MM.1S (cell line): ENCODE results near the gene FBXL13.
"Not testable (repeated sequence)": the region's sequence is repeated elsewhere in the genome, so short reads cannot be mapped to it uniquely, and the experiment has no call there.

Experiments
- DNase-seq: peaks from one replicate; pipeline ENCODE4 v3.0.0-alpha.2; 2015
- H2AFZ ChIP-seq: fragments of 300-600 bp; sonication (generic); 2 replicates; pipeline ENCODE4 v1.6.0; 2016; ENCODE audit warnings: antibody characterized with exemption, low read length
- H3F3A ChIP-seq: fragments of 300-600 bp; sonication (generic); 2 replicates; pipeline ENCODE4 v1.6.1; 2016; ENCODE audit warnings: mild to moderate bottlenecking, antibody characterized with exemption, low read length, moderate library complexity, mixed read lengths; ENCODE audit not compliant: insufficient read depth
- H3K27ac ChIP-seq: fragments of 300-600 bp; sonication (generic); 2 replicates; pipeline ENCODE4 v1.5.1; 2016; ENCODE audit warnings: mild to moderate bottlenecking, low read length
- H3K27me3 ChIP-seq: fragments of 300-600 bp; sonication (generic); replicated peaks from 2 replicates; pipeline ENCODE4 v1.6.0; 2016; ENCODE audit warnings: low read length; ENCODE audit not compliant: insufficient read depth
- H3K36me3 ChIP-seq: fragments of 300-600 bp; sonication (generic); replicated peaks from 2 replicates; pipeline ENCODE4 v1.6.1; 2016; ENCODE audit warnings: mild to moderate bottlenecking, low read length, mixed read lengths; ENCODE audit not compliant: insufficient read depth
- H3K4me1 ChIP-seq: fragments of 300-600 bp; sonication (generic); 2 replicates; pipeline ENCODE4 v1.6.1; 2016; ENCODE audit warnings: low read length, mixed read lengths
- H3K4me2 ChIP-seq: fragments of 300-600 bp; sonication (generic); 2 replicates; pipeline ENCODE4 v1.6.0; 2016; ENCODE audit warnings: low read depth, low read length
- H3K4me3 ChIP-seq: fragments of 300-600 bp; sonication (generic); 2 replicates; pipeline ENCODE4 v1.5.1; 2016; ENCODE audit warnings: low read length, mixed read lengths
- H3K79me2 ChIP-seq: fragments of 300-600 bp; sonication (generic); 2 replicates; pipeline ENCODE4 v1.6.1; 2016; ENCODE audit warnings: mixed run types, low read length, mixed read lengths
- H3K9ac ChIP-seq: fragments of 300-600 bp; sonication (generic); 2 replicates; pipeline ENCODE4 v1.6.1; 2016; ENCODE audit warnings: low read length, mixed read lengths
- H3K9me2 ChIP-seq: fragments of 300-600 bp; sonication (generic); replicated peaks from 2 replicates; pipeline ENCODE4 v1.6.1; 2016; ENCODE audit warnings: mild to moderate bottlenecking, low read length, mixed read lengths; ENCODE audit not compliant: insufficient read depth
- H3K9me3 ChIP-seq: fragments of 300-600 bp; sonication (generic); replicated peaks from 2 replicates; pipeline ENCODE4 v1.6.1; 2016; ENCODE audit warnings: mild to moderate bottlenecking, low read length, mixed read lengths; ENCODE audit not compliant: insufficient read depth
- H4K20me1 ChIP-seq: fragments of 300-600 bp; sonication (generic); 2 replicates; pipeline ENCODE4 v1.6.1; 2016; ENCODE audit warnings: mild to moderate bottlenecking, low read length, moderate library complexity, mixed read lengths; ENCODE audit not compliant: insufficient read depth
- EZH2 ChIP-seq: fragments of 300-600 bp; sonication (generic); optimal IDR thresholded peaks from 2 replicates; pipeline ENCODE3; 2017; ENCODE audit warnings: low read depth, mild to moderate bottlenecking, antibody characterized with exemption, low read length, mixed read lengths
- EZH2phosphoT487 ChIP-seq: fragments of 300-600 bp; sonication (generic); IDR thresholded peaks from 2 replicates; pipeline ENCODE4 v1.6.1; 2018; ENCODE audit warnings: antibody characterized with exemption, low read length
- TF ChIP-seq, protein P1 (sequence below): fragments of 300-600 bp; sonication (generic); IDR thresholded peaks from 2 replicates; pipeline ENCODE4 v1.5.1; 2016; ENCODE audit warnings: antibody characterized with exemption, low read length, mixed read lengths

The FBXL13 gene

GRCh38 chr7:102841290-102841689, 233.3 kb downstream of the FBXL13 start:
- H3F3A ChIP-seq, result no peaks in the 10 kb centered on the region
- H4K20me1 ChIP-seq, result no peaks in the 10 kb centered on the region
- no peak overlapping the region for H3K4me2 ChIP-seq
- no peak overlapping the region for H3K4me3 ChIP-seq
- H3K79me2 ChIP-seq, result no peaks in the 10 kb centered on the region
- no peaks in the 10 kb centered on the region for H3K36me3 ChIP-seq
- H3K9me2 ChIP-seq, result no peaks in the 10 kb centered on the region
- no peak overlapping the region for H2AFZ ChIP-seq
- H3K4me1 ChIP-seq, result no peaks in the 10 kb centered on the region
- no peak overlapping the region for H3K9ac ChIP-seq
- H3K27me3 ChIP-seq, result no peaks in the 10 kb centered on the region
- TF ChIP-seq EZH2phosphoT487 (no peak), EZH2 (no peak)
- TF ChIP-seq, protein P1, sequence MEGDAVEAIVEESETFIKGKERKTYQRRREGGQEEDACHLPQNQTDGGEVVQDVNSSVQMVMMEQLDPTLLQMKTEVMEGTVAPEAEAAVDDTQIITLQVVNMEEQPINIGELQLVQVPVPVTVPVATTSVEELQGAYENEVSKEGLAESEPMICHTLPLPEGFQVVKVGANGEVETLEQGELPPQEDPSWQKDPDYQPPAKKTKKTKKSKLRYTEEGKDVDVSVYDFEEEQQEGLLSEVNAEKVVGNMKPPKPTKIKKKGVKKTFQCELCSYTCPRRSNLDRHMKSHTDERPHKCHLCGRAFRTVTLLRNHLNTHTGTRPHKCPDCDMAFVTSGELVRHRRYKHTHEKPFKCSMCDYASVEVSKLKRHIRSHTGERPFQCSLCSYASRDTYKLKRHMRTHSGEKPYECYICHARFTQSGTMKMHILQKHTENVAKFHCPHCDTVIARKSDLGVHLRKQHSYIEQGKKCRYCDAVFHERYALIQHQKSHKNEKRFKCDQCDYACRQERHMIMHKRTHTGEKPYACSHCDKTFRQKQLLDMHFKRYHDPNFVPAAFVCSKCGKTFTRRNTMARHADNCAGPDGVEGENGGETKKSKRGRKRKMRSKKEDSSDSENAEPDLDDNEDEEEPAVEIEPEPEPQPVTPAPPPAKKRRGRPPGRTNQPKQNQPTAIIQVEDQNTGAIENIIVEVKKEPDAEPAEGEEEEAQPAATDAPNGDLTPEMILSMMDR, result no peak
- H3K9me3 ChIP-seq, result no peaks in the 10 kb centered on the region
- DNase-seq, result no peak
- no peak overlapping the region for H3K27ac ChIP-seq

GRCh38 chr7:102840404-102840803, 234.2 kb downstream of the FBXL13 start:
- Histone ChIP-seq H2AFZ (no peak overlapping the region), H3K9ac (no peak overlapping the region), H3K36me3 (no peaks in the 10 kb centered on the region), H3K79me2 (no peaks in the 10 kb centered on the region), H3F3A (no peaks in the 10 kb centered on the region), H3K9me3 (no peaks in the 10 kb centered on the region), H3K4me2 (no peak overlapping the region), H3K27me3 (no peaks in the 10 kb centered on the region), H3K27ac (no peak overlapping the region), H3K4me1 (no peaks in the 10 kb centered on the region), H3K9me2 (no peaks in the 10 kb centered on the region), H3K4me3 (no peak overlapping the region), H4K20me1 (no peaks in the 10 kb centered on the region)
- no peak for DNase-seq
- TF ChIP-seq, protein P1, result no peak
- no peak for TF ChIP-seq EZH2phosphoT487
- TF ChIP-seq EZH2, result no peak

- not testable (repeated sequence) for H3K9me3 ChIP-seq, H3K9me2 ChIP-seq, H4K20me1 ChIP-seq, H3K4me2 ChIP-seq, H3K4me1 ChIP-seq, DNase-seq, H3K4me3 ChIP-seq, H3K27ac ChIP-seq, H3K9ac ChIP-seq, H3K79me2 ChIP-seq, H3K27me3 ChIP-seq, H2AFZ ChIP-seq, H3F3A ChIP-seq, H3K36me3 ChIP-seq
Observed at GRCh38 chr7:102838572-102839101, 236.0 kb downstream of the FBXL13 start.

DNA sequence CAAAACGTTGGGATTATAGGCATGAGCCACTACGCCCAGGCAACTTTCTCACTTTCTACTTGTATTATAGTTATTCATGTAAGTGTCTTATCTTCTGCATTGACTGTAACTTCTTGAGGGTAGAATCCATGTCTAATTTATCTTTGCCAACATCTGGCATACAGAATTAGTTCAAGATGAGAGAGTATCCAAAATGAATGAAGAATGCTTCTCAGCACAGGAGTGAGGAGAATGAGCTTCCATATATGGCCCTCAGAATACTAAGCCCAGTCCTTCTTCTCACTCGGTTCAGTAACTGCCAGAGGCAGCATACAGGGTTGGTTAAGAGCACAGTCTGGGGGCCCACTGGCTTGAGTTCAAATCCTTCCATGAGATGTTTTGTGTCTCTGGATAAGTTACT, 236.8 kb downstream of the FBXL13 start:
- H3K36me3 ChIP-seq, result no peaks in the 10 kb centered on the region
- H2AFZ ChIP-seq, result no peak overlapping the region
- no peaks in the 10 kb centered on the region for H3F3A ChIP-seq
- H3K9me2 ChIP-seq, result no peaks in the 10 kb centered on the region
- no peaks in the 10 kb centered on the region for H3K27me3 ChIP-seq
- no peak overlapping the region for H3K4me2 ChIP-seq
- no peak overlapping the region for H3K27ac ChIP-seq
- TF ChIP-seq EZH2 (no peak), EZH2phosphoT487 (no peak)
- TF ChIP-seq, protein P1, result no peak
- no peak overlapping the region for H3K4me3 ChIP-seq
- no peaks in the 10 kb centered on the region for H3K4me1 ChIP-seq
- H3K9me3 ChIP-seq, result no peaks in the 10 kb centered on the region
- no peaks in the 10 kb centered on the region for H3K79me2 ChIP-seq
- H4K20me1 ChIP-seq, result no peaks in the 10 kb centered on the region
- H3K9ac ChIP-seq, result no peak overlapping the region
- no peak for DNase-seq
